Adipocyte (in vitro differentiated cells): ENCODE results near the gene AVPR1A.
A peak's percentile ranks its signal among the peaks of the same experiment; 100 is the strongest.
"Not testable (repeated sequence)": the region's sequence is repeated elsewhere in the genome, so short reads cannot be mapped to it uniquely, and the experiment has no call there.

ENCODE experiments used
- DNase-seq: peaks from one replicate; pipeline ENCODE4 v3.0.0-alpha.2; 2015; ENCODE audit warnings: low read depth
- H3K27me3 ChIP-seq: replicated peaks from 2 replicates; pipeline ENCODE4 v1.7.0; 2013; ENCODE audit warnings: mild to moderate bottlenecking, low read length, moderate library complexity; ENCODE audit not compliant: control insufficient read depth, insufficient read depth
- H3K36me3 ChIP-seq: 2 replicates; pipeline ENCODE4 v1.7.0; 2013; ENCODE audit warnings: low read length, mild to moderate bottlenecking, moderate library complexity; ENCODE audit not compliant: control insufficient read depth, insufficient read depth, severe bottlenecking
- H3K4me1 ChIP-seq: 2 replicates; pipeline ENCODE4 v1.7.0; 2013; ENCODE audit warnings: mild to moderate bottlenecking, low read length, moderate library complexity; ENCODE audit not compliant: control insufficient read depth, insufficient read depth
- H3K4me3 ChIP-seq: 2 replicates; pipeline ENCODE4 v1.7.0; 2013; ENCODE audit warnings: mild to moderate bottlenecking, low read length, moderate library complexity
- H3K9ac ChIP-seq: 2 replicates; pipeline ENCODE4 v1.7.0; 2013; ENCODE audit warnings: mild to moderate bottlenecking, low read length, moderate library complexity
- H3K9me3 ChIP-seq: 2 replicates; pipeline ENCODE4 v1.7.0; 2013; ENCODE audit warnings: mild to moderate bottlenecking, low read length, moderate library complexity; ENCODE audit not compliant: control insufficient read depth

AVPR1A gene

GRCh38 chr12:63150713-63151622 lies at the start of gene AVPR1A:
Gene AVPR1A, minus strand, starts transcription at chr12:63151201. Its CDS starts 365 bp downstream, at chr12:63150836.
- peaks cover 25% of the 10 kb centered on the region for H3K27me3 ChIP-seq
- peaks cover 7% of the 10 kb centered on the region for H3K36me3 ChIP-seq

DNA sequence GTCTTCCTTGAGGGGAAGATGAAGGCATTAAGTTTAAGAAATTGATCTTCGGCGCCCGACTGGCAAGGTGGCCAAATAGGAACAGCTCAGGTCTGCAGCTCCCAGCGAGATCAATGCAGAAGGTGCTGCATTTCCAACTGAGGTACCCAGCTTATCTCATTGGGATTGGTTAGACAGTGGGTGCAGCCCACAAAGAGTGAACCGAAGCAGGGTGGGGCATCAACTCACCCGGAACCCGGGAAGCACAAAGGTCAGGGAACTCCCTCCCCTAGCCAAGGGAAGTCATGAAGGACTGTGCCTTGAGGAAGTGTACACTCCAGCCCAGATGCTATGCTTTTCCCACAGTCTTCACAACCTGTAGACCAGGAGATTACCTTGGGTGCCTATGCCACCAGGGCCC lies 45.2 kb upstream of the AVPR1A start:
- no peak for DNase-seq
- Histone ChIP-seq H3K27me3 (no peaks in the 10 kb centered on the region), H3K36me3 (no peaks in the 10 kb centered on the region), H3K4me3 (no peak overlapping the region), H3K9me3 (peaks cover 13% of the 10 kb centered on the region), H3K4me1 (no peaks in the 10 kb centered on the region), H3K9ac (no peak overlapping the region)

More at GRCh38 chr12:63150713-63151622, at the start of gene AVPR1A:
- peaks cover 15% of the 10 kb centered on the region for H3K4me1 ChIP-seq
- H3K9me3 ChIP-seq = peaks cover 3% of the 10 kb centered on the region
- peak within 1 kb of the TSS; percentile 85 for H3K4me3 ChIP-seq
- peak; percentile 25 for DNase-seq
- peak within 1 kb of the TSS; percentile 83 for H3K9ac ChIP-seq

DNA sequence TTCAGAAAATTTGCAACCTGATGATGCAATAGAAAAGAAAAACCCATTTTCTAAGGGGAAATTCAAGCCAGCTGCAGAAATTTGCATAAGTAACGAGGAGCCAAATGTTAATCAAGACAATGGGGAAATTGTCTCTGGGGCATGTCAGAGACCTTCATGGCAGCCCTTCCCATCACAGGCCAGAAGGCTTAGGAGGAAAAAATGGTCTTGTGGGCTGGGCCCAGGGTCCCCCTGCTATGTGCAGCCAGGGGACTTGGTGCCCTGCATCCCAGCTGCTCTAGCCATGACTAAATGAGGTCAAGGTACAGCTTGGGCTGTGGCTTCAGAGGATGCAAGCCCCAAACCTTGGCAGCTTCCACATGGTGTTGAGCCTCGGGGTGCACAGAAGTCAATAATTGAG lies 28.2 kb upstream of the AVPR1A start:
- Histone ChIP-seq H3K27me3 (no peaks in the 10 kb centered on the region), H3K9me3 (peaks cover 40% of the 10 kb centered on the region), H3K9ac (no peak overlapping the region), H3K4me1 (no peaks in the 10 kb centered on the region), H3K36me3 (no peaks in the 10 kb centered on the region), H3K4me3 (no peak overlapping the region)
- DNase-seq = no peak

DNA sequence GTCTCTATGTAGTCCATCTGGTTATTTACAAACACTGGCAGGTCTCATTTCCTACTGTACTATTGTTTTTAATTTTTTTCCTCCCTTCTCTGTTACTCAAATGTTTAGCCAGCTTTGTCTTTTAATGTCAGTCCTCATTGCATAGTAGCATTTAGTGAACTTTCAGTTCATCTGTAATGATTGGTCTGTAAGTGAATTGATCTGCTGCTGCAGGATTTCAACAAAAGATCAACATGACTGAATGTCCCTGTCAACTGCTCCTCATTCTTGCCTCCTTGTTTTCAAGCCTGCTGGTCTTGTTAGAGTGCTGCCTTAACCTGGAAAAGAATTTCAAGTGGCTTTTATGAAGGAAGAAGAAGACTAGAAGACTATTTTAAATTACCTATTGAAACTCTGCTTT lies 19.3 kb upstream of the AVPR1A start:
- H3K27me3 ChIP-seq = no peaks in the 10 kb centered on the region
- no peak overlapping the region for H3K9ac ChIP-seq
- no peak overlapping the region for H3K4me3 ChIP-seq
- DNase-seq = no peak
- H3K36me3 ChIP-seq = no peaks in the 10 kb centered on the region
- peaks cover 3% of the 10 kb centered on the region for H3K9me3 ChIP-seq
- H3K4me1 ChIP-seq = no peaks in the 10 kb centered on the region

DNA sequence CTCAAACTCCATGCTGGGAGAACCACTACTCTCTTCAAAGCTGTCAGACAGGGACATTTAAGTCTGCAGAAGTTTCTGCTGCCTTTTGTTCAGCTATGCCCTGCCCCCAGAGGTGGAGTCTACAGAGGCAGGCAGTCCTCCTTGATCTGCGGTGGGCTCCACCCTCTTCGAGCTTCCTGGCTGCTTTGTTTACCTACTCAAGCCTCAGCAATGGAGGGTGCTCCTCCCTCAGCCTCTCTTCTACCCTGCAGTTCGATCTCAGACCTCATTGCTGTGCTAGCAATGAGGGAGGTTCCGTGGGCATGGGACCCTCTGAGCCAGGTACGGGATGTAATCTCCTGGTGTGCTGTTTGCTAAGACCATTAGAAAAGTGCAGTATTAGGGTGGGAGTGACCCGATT lies 16.7 kb upstream of the AVPR1A start:
- not testable (repeated sequence) for H3K36me3 ChIP-seq, DNase-seq

GRCh38 chr12:63164911-63165310 lies 13.9 kb upstream of the AVPR1A start:
- no peak overlapping the region for H3K4me3 ChIP-seq
- H3K4me1 ChIP-seq = peaks cover 6% of the 10 kb centered on the region
- H3K36me3 ChIP-seq = no peaks in the 10 kb centered on the region
- no peaks in the 10 kb centered on the region for H3K27me3 ChIP-seq
- no peaks in the 10 kb centered on the region for H3K9me3 ChIP-seq
- H3K9ac ChIP-seq = no peak overlapping the region
- DNase-seq = no peak

More for the DNA sequence above, 16.7 kb upstream of the AVPR1A start:
- H3K9ac ChIP-seq, H3K27me3 ChIP-seq, H3K4me1 ChIP-seq, H3K9me3 ChIP-seq, H3K4me3 ChIP-seq: not testable (repeated sequence)

GRCh38 chr12:63163541-63163940 lies 12.5 kb upstream of the AVPR1A start:
- Histone ChIP-seq H3K4me3 (no peak overlapping the region), H3K9ac (no peak overlapping the region), H3K4me1 (peaks cover 6% of the 10 kb centered on the region), H3K9me3 (no peaks in the 10 kb centered on the region), H3K27me3 (no peaks in the 10 kb centered on the region), H3K36me3 (no peaks in the 10 kb centered on the region)
- no peak for DNase-seq

GRCh38 chr12:63155375-63155774 lies 4.4 kb upstream of the AVPR1A start:
- DNase-seq = no peak
- Histone ChIP-seq H3K4me1 (peaks cover 12% of the 10 kb centered on the region), H3K9me3 (no peaks in the 10 kb centered on the region), H3K27me3 (peaks cover 8% of the 10 kb centered on the region), H3K9ac (no peak overlapping the region), H3K4me3 (no peak overlapping the region), H3K36me3 (no peaks in the 10 kb centered on the region)

DNA sequence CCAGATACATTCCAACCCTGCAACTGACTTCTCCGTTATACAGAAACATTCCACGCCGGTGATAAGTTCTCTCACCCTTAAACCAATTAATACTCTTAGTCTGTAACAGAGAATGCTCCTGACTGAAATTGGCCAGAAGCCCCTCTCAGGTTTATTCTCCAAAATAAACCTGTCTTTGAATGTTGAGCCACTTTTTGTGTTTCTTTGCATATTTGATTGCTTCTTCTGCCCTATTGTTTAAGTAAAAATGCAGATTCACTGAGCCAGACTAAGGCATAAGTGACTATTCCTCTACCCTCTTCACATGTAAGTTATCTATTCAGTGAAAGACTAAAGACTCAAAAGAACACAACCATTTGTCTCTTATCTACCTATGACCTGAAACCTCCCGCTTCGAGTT lies 3.6 kb upstream of the AVPR1A start:
- no peak overlapping the region for H3K4me3 ChIP-seq
- peaks cover 14% of the 10 kb centered on the region for H3K4me1 ChIP-seq
- DNase-seq = no peak
- H3K9ac ChIP-seq = no peak overlapping the region
- peaks cover 3% of the 10 kb centered on the region for H3K9me3 ChIP-seq
- no peaks in the 10 kb centered on the region for H3K36me3 ChIP-seq
- peaks cover 16% of the 10 kb centered on the region for H3K27me3 ChIP-seq

- DNase-seq = no peak
- Histone ChIP-seq H3K27me3 (peaks cover 25% of the 10 kb centered on the region), H3K9me3 (peaks cover 3% of the 10 kb centered on the region), H3K36me3 (no peaks in the 10 kb centered on the region), H3K9ac (peak overlapping the region; percentile 83), H3K4me1 (peaks cover 15% of the 10 kb centered on the region), H3K4me3 (peak overlapping the region; percentile 85)
Measured at GRCh38 chr12:63152321-63152700, 1.3 kb upstream of the AVPR1A start.

GRCh38 chr12:63151623-63152320 lies 771 bp upstream of the AVPR1A start:
- H3K4me3 ChIP-seq = peak overlapping the region; percentile 85
- H3K9ac ChIP-seq = peak overlapping the region; percentile 83
- H3K9me3 ChIP-seq = peaks cover 3% of the 10 kb centered on the region
- peaks cover 2% of the 10 kb centered on the region for H3K36me3 ChIP-seq
- H3K27me3 ChIP-seq = peaks cover 25% of the 10 kb centered on the region
- peaks cover 15% of the 10 kb centered on the region for H3K4me1 ChIP-seq
- DNase-seq = peak; percentile 82
